GM06990 (cell line): Measurements from ENCODE around the gene POLR3G.

Source experiments
- DNase-seq: peaks from one replicate; pipeline ENCODE4 v3.0.0-alpha.2; 2011; ENCODE audit not compliant: insufficient read length; ENCODE audit errors: extremely low read depth
- H3K27me3 ChIP-seq: replicated peaks from 2 replicates; pipeline ENCODE4 v1.6.0; 2011; ENCODE audit warnings: low read length; ENCODE audit not compliant: control insufficient read depth, insufficient read depth
- H3K36me3 ChIP-seq: 2 replicates; pipeline ENCODE4 v1.5.1; 2011; ENCODE audit warnings: low read length; ENCODE audit not compliant: control insufficient read depth, insufficient read depth
- H3K4me3 ChIP-seq: replicated peaks from 2 replicates; pipeline ENCODE4 v1.5.1; 2011; ENCODE audit warnings: low read depth, mild to moderate bottlenecking, control low read depth, low read length
- CTCF ChIP-seq: IDR thresholded peaks from 2 replicates; pipeline ENCODE4 v1.5.1; 2011; ENCODE audit warnings: low read length, control low read depth, mild to moderate bottlenecking, inconsistent platforms; ENCODE audit not compliant: insufficient read depth, poor library complexity, severe bottlenecking

POLR3G gene

DNA sequence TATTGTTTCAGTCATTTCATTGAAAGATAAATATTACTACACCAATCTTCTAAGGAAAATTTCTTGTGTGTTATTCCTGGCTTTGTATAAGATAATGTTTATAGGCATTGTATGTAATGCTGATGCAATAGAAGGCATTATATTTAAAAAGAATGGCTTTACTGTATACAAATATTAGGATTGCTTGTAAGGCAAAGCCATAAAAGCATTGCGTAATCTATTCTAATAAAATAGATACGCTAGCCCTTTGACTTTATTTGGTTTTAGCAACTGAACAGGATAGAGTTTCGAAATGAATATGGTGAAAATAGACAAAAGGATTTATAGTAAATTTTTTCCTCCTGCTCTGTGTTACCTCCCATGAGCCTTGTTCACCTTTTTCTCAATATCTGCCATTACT lies 60.3 kb downstream of the POLR3G start:
- H3K4me3 ChIP-seq = no peak overlapping the region
- no peak for DNase-seq
- H3K27me3 ChIP-seq = no peaks in the 10 kb centered on the region; the same call in 1 of the 2 replicates
- TF ChIP-seq CTCF = no peak
- no peaks in the 10 kb centered on the region for H3K36me3 ChIP-seq

GRCh38 chr5:90542827-90543519 lies 68.3 kb downstream of the POLR3G start:
- Histone ChIP-seq H3K27me3 (no peaks in the 10 kb centered on the region), H3K36me3 (no peaks in the 10 kb centered on the region), H3K4me3 (no peak overlapping the region)
- TF ChIP-seq CTCF = no peak
- no peak for DNase-seq

DNA sequence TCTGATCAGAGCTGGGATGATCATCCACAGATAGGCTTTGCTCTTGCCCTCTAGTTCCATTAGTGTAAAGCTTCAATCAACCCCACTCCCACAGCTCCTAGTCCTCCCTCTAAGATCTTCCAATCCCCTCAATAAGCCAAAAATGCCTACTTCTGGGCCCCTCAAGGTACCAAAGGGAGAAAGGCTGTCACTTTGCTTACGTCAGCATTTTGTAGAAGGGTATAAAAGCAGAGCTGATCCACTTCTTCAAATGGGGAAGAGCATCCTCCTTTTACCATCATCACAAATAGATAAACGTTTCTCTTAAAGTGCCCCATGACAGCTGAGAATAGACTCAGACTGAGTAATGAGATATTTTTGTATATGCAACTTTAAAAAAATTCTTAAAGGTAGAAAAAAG lies 70.8 kb downstream of the POLR3G start:
- DNase-seq = no peak
- Histone ChIP-seq H3K36me3 (no peaks in the 10 kb centered on the region), H3K27me3 (no peaks in the 10 kb centered on the region), H3K4me3 (no peak overlapping the region)
- no peak for TF ChIP-seq CTCF

GRCh38 chr5:90546216-90546837 lies 71.7 kb downstream of the POLR3G start:
- no peaks in the 10 kb centered on the region for H3K36me3 ChIP-seq
- no peak overlapping the region for H3K4me3 ChIP-seq
- no peak for DNase-seq
- no peak for TF ChIP-seq CTCF
- no peaks in the 10 kb centered on the region for H3K27me3 ChIP-seq

DNA sequence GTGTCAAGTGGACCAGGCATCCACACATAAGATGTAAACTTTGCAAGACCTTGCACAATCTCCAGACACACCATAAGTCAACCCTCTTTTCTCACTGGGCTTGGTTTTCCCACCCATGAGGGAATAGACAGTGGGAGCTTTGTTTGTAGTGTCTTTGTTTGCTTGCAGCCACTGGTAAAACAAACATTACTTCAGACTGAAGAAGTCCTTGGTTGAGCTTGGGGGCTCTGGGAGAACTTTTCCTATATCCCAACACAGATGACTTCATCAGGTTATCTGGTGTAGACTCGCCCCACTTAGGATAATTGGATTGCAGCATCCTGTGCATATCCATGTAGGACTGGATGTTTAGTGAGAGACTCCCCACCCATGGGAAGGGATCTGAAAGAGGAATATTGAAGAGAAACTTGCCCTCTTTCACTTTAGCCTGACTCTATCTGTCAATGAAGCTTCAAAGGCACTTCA lies 72.4 kb downstream of the POLR3G start:
- no peaks in the 10 kb centered on the region for H3K36me3 ChIP-seq
- no peaks in the 10 kb centered on the region for H3K27me3 ChIP-seq
- DNase-seq = no peak
- no peak for TF ChIP-seq CTCF
- H3K4me3 ChIP-seq = no peak overlapping the region
